Measurements from ENCODE around the gene MOV10L1. TPM values are rescaled to one million over a fixed set of nuclear protein-coding genes. Genes with fewer than 3 reads are reported as not detected.

Gene MOV10L1
- total and polyA plus RNA-seq, 9 of the 15 experiments (the other 6 are each of a cell fraction or from before 2014, with no cell fraction given): 0.06 to 0.43 (median 0.15) TPM

DNA sequence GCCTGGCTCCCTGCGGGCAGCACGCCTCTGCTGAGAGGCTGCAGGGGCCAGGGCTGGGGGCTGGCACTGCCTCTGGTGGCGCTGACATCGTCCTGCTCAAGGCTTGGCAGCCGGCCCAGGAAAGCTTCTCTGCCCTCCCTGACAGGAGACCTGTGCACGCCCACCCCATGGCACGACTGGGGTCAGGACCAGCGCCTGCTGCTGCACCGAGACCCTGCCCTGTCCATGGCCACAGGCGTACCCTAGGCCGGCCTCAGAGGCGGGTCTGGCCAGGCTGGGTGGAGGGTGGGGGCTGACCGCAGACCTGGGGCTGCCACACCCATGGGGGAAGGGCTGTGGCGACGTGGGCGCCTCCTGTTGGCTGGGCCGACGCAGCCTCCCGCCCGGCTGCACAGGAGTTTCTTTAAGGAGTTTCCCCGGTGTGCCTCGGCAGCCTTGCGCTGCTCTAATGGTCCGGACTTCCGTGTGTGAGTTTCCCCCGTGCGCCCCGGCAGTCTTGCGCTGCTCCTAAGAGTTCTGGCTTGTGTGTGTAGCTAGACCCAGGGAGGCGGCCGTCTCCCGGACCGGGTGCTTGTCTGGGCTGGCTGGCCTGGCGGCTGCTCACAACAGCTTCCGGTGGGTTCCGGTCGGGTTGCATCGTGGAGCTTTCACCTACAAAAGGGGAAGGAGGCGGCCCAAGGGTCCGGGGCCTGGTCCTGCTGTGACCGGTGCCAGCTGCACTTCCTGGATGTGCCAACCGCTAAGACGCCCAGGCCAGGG is 100.6 kb downstream of the MOV10L1 start (continued):
- TF ChIP-seq U2AF2 (optimal IDR thresholded peaks at IDR 0.05; ENCODE audit: low read depth, low read length) (no peak), COPS2 (conservative IDR thresholded peaks at IDR 0.05) (no peak), KLF1 (tag; IDR thresholded peaks at IDR 0.05) (peak; percentile 97), SP2 (IDR thresholded peaks at IDR 0.05; ENCODE audit: extremely low read depth, low read depth, low read length, poor library complexity, severe bottlenecking) (no peak), HNRNPH1 (optimal IDR thresholded peaks at IDR 0.05; ENCODE audit: low read depth, low read length) (no peak), HLTF (IDR thresholded peaks at IDR 0.05) (no peak), EZH2 (IDR thresholded peaks at IDR 0.05; ENCODE audit: borderline replicate concordance, low read depth, low read length) (no peak), PURB (CRISPR knock-in tag; IDR thresholded peaks at IDR 0.05; ENCODE audit: low read depth) (no peak), TEAD1 (CRISPR knock-in tag; IDR thresholded peaks at IDR 0.05) (no peak), NR1H2 (CRISPR knock-in tag; IDR thresholded peaks at IDR 0.05) (no peak), ZNF644 (tag; IDR thresholded peaks at IDR 0.05; ENCODE audit: low read depth) (no peak), LEF1 (IDR thresholded peaks at IDR 0.05) (no peak), TAF9B (IDR thresholded peaks at IDR 0.05; ENCODE audit: partially characterized antibody) (no peak), ZNF143 (CRISPR knock-in tag; IDR thresholded peaks at IDR 0.05) (no peak), HDAC3 (IDR thresholded peaks at IDR 0.05; ENCODE audit: borderline replicate concordance, partially characterized antibody) (no peak), ZBTB1 (CRISPR knock-in tag; IDR thresholded peaks at IDR 0.05; ENCODE audit: borderline replicate concordance, low read depth) (no peak; the same call in 1 of the 2 replicates), HEY1 (CRISPR knock-in tag; IDR thresholded peaks at IDR 0.05; ENCODE audit: borderline replicate concordance) (no peak), ETV5 (CRISPR knock-in tag; IDR thresholded peaks at IDR 0.05; ENCODE audit: low read depth) (peak; percentile 66; the same call in 1 of the 2 replicates), TRIM28 (IDR thresholded peaks at IDR 0.05) (no peak), CBFA2T3 (IDR thresholded peaks at IDR 0.05) (no peak)
- TF ChIP-seq, protein P1, sequence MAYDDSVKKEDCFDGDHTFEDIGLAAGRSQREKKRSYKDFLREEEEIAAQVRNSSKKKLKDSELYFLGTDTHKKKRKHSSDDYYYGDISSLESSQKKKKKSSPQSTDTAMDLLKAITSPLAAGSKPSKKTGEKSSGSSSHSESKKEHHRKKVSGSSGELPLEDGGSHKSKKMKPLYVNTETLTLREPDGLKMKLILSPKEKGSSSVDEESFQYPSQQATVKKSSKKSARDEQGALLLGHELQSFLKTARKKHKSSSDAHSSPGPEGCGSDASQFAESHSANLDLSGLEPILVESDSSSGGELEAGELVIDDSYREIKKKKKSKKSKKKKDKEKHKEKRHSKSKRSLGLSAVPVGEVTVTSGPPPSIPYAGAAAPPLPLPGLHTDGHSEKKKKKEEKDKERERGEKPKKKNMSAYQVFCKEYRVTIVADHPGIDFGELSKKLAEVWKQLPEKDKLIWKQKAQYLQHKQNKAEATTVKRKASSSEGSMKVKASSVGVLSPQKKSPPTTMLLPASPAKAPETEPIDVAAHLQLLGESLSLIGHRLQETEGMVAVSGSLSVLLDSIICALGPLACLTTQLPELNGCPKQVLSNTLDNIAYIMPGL (CRISPR knock-in tag; IDR thresholded peaks at IDR 0.05): no peak
- TF ChIP-seq, protein P2, sequence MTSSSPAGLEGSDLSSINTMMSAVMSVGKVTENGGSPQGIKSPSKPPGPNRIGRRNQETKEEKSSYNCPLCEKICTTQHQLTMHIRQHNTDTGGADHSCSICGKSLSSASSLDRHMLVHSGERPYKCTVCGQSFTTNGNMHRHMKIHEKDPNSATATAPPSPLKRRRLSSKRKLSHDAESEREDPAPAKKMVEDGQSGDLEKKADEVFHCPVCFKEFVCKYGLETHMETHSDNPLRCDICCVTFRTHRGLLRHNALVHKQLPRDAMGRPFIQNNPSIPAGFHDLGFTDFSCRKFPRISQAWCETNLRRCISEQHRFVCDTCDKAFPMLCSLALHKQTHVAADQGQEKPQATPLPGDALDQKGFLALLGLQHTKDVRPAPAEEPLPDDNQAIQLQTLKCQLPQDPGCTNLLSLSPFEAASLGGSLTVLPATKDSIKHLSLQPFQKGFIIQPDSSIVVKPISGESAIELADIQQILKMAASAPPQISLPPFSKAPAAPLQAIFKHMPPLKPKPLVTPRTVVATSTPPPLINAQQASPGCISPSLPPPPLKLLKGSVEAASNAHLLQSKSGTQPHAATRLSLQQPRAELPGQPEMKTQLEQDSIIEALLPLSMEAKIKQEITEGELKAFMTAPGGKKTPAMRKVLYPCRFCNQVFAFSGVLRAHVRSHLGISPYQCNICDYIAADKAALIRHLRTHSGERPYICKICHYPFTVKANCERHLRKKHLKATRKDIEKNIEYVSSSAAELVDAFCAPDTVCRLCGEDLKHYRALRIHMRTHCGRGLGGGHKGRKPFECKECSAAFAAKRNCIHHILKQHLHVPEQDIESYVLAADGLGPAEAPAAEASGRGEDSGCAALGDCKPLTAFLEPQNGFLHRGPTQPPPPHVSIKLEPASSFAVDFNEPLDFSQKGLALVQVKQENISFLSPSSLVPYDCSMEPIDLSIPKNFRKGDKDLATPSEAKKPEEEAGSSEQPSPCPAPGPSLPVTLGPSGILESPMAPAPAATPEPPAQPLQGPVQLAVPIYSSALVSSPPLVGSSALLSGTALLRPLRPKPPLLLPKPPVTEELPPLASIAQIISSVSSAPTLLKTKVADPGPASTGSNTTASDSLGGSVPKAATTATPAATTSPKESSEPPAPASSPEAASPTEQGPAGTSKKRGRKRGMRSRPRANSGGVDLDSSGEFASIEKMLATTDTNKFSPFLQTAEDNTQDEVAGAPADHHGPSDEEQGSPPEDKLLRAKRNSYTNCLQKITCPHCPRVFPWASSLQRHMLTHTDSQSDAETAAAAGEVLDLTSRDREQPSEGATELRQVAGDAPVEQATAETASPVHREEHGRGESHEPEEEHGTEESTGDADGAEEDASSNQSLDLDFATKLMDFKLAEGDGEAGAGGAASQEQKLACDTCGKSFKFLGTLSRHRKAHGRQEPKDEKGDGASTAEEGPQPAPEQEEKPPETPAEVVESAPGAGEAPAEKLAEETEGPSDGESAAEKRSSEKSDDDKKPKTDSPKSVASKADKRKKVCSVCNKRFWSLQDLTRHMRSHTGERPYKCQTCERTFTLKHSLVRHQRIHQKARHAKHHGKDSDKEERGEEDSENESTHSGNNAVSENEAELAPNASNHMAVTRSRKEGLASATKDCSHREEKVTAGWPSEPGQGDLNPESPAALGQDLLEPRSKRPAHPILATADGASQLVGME (CRISPR knock-in tag; IDR thresholded peaks at IDR 0.05): no peak

All from K562 (cell line).